HEK293 (cell line): ENCODE results near the gene STX3.

Source experiments
- FEZF1 ChIP-seq: fragments of 450-650 bp; formaldehyde crosslinking; IDR thresholded peaks from 2 replicates; pipeline ENCODE4 v1.5.1; 2016; ENCODE audit warnings: missing biosample characterization, missing genetic modification characterization
- KLF16 ChIP-seq: fragments of 450-650 bp; formaldehyde crosslinking; IDR thresholded peaks from 2 replicates; pipeline ENCODE4 v1.5.1; 2017; ENCODE audit warnings: missing biosample characterization, missing genetic modification characterization
- PBX3 ChIP-seq: sonication (generic); formaldehyde crosslinking; IDR thresholded peaks from 2 replicates; pipeline ENCODE4 v1.8.1; 2022; ENCODE audit warnings: mild to moderate bottlenecking, moderate library complexity, missing genetic modification reagents
- SCRT2 ChIP-seq: fragments of 450-650 bp; formaldehyde crosslinking; IDR thresholded peaks from 2 replicates; pipeline ENCODE4 v1.5.1; 2016; ENCODE audit warnings: missing biosample characterization, missing genetic modification characterization
- ZBTB26 ChIP-seq: fragments of 450-650 bp; formaldehyde crosslinking; optimal IDR thresholded peaks from 2 replicates; pipeline ENCODE3; 2016; ENCODE audit warnings: missing biosample characterization, mild to moderate bottlenecking, missing genetic modification characterization
- ZFP3 ChIP-seq: fragments of 450-650 bp; formaldehyde crosslinking; IDR thresholded peaks from 2 replicates; pipeline ENCODE4 v1.5.1; 2016; ENCODE audit warnings: low read depth, missing biosample characterization, missing genetic modification characterization
- ZNF114 ChIP-seq: fragments of 450-650 bp; formaldehyde crosslinking; IDR thresholded peaks from 2 replicates; pipeline ENCODE4 v1.5.0; 2017; ENCODE audit warnings: missing biosample characterization, missing genetic modification characterization
- ZNF132 ChIP-seq: fragments of 450-650 bp; formaldehyde crosslinking; IDR thresholded peaks from 2 replicates; pipeline ENCODE4 v1.5.1; 2017; ENCODE audit warnings: missing biosample characterization, missing genetic modification characterization, borderline replicate concordance
- ZNF146 ChIP-seq: fragments of 450-650 bp; formaldehyde crosslinking; IDR thresholded peaks from 2 replicates; pipeline ENCODE4 v1.5.1; 2016; ENCODE audit warnings: missing biosample characterization, missing genetic modification characterization
- ZNF155 ChIP-seq: fragments of 450-650 bp; formaldehyde crosslinking; IDR thresholded peaks from 2 replicates; pipeline ENCODE4 v1.5.1; 2016; ENCODE audit warnings: missing biosample characterization, missing genetic modification characterization
- ZNF221 ChIP-seq: fragments of 450-650 bp; formaldehyde crosslinking; IDR thresholded peaks from 2 replicates; pipeline ENCODE4 v1.5.1; 2017; ENCODE audit warnings: missing biosample characterization, missing genetic modification characterization, borderline replicate concordance
- ZNF23 ChIP-seq: fragments of 450-650 bp; formaldehyde crosslinking; IDR thresholded peaks from 2 replicates; pipeline ENCODE4 v1.5.1; 2016; ENCODE audit warnings: missing biosample characterization, missing genetic modification characterization, borderline replicate concordance
- ZNF24 ChIP-seq: fragments of 450-650 bp; formaldehyde crosslinking; IDR thresholded peaks from 2 replicates; pipeline ENCODE4 v1.5.1; 2016; ENCODE audit warnings: missing biosample characterization, missing genetic modification characterization
- ZNF274 ChIP-seq, 2 experiments: fragments of 200-500 bp in 1 of 2; fragments of 450-650 bp in 1 of 2; sonication (Bioruptor generic) in 1 of 2; formaldehyde crosslinking in 1 of 2; IDR thresholded peaks; 2 replicates each; pipeline versions ENCODE4 v1.5.1 to v1.6.1; 2014 to 2016; ENCODE audit warnings: borderline replicate concordance in 1 of 2, inconsistent platforms in 1 of 2, low read length in 1 of 2, missing biosample characterization in 1 of 2, missing genetic modification characterization in 1 of 2
- ZNF416 ChIP-seq: fragments of 450-650 bp; formaldehyde crosslinking; IDR thresholded peaks from 2 replicates; pipeline ENCODE4 v1.5.1; 2016; ENCODE audit warnings: missing biosample characterization, missing genetic modification characterization
- ZNF423 ChIP-seq: fragments of 450-650 bp; formaldehyde crosslinking; IDR thresholded peaks from 2 replicates; pipeline ENCODE4 v1.5.1; 2016; ENCODE audit warnings: missing biosample characterization, missing genetic modification characterization
- ZNF518A ChIP-seq: fragments of 450-650 bp; formaldehyde crosslinking; conservative IDR thresholded peaks from 2 replicates; pipeline ENCODE4 v1.5.1; 2016; ENCODE audit warnings: low read depth, missing biosample characterization, missing genetic modification characterization
- ZNF530 ChIP-seq: fragments of 450-650 bp; formaldehyde crosslinking; IDR thresholded peaks from 2 replicates; pipeline ENCODE4 v1.5.1; 2016; ENCODE audit warnings: low read depth, missing biosample characterization, missing genetic modification characterization
- ZNF571 ChIP-seq: fragments of 450-650 bp; formaldehyde crosslinking; IDR thresholded peaks from 2 replicates; pipeline ENCODE4 v1.5.0; 2017; ENCODE audit warnings: missing biosample characterization, missing genetic modification characterization
- ZNF585B ChIP-seq: fragments of 450-650 bp; formaldehyde crosslinking; IDR thresholded peaks from 2 replicates; pipeline ENCODE4 v1.5.1; 2016; ENCODE audit warnings: missing biosample characterization, missing genetic modification characterization
- ZNF639 ChIP-seq: fragments of 450-650 bp; formaldehyde crosslinking; IDR thresholded peaks from 2 replicates; pipeline ENCODE4 v1.5.1; 2016; ENCODE audit warnings: missing biosample characterization, missing genetic modification characterization
- ZNF645 ChIP-seq: fragments of 450-650 bp; formaldehyde crosslinking; IDR thresholded peaks from 2 replicates; pipeline ENCODE4; 2016; ENCODE audit warnings: missing biosample characterization, missing genetic modification characterization
- ZNF654 ChIP-seq: fragments of 450-650 bp; formaldehyde crosslinking; IDR thresholded peaks from 2 replicates; pipeline ENCODE4 v1.5.1; 2016; ENCODE audit warnings: low read depth, missing biosample characterization, missing genetic modification characterization
- ZNF747 ChIP-seq: fragments of 450-650 bp; formaldehyde crosslinking; IDR thresholded peaks from 2 replicates; pipeline ENCODE4 v1.5.1; 2016; ENCODE audit warnings: missing biosample characterization, missing genetic modification characterization
- ZNF768 ChIP-seq: fragments of 450-650 bp; formaldehyde crosslinking; IDR thresholded peaks from 2 replicates; pipeline ENCODE4 v1.5.1; 2018; ENCODE audit warnings: missing biosample characterization, mild to moderate bottlenecking, missing genetic modification characterization
- ZNF777 ChIP-seq: fragments of 450-650 bp; formaldehyde crosslinking; IDR thresholded peaks from 2 replicates; pipeline ENCODE4 v1.5.1; 2017; ENCODE audit warnings: missing biosample characterization, missing genetic modification characterization, borderline replicate concordance
- TF ChIP-seq, protein P1 (sequence below): fragments of 450-650 bp; formaldehyde crosslinking; IDR thresholded peaks from 2 replicates; pipeline ENCODE4 v1.5.0; 2017; ENCODE audit warnings: missing biosample characterization, missing genetic modification characterization, borderline replicate concordance

Gene STX3

GRCh38 chr11:59810189-59810910 is 55.2 kb downstream of the STX3 start, which contains the start of gene MRPL16 (continued):
- TF ChIP-seq, protein P1, sequence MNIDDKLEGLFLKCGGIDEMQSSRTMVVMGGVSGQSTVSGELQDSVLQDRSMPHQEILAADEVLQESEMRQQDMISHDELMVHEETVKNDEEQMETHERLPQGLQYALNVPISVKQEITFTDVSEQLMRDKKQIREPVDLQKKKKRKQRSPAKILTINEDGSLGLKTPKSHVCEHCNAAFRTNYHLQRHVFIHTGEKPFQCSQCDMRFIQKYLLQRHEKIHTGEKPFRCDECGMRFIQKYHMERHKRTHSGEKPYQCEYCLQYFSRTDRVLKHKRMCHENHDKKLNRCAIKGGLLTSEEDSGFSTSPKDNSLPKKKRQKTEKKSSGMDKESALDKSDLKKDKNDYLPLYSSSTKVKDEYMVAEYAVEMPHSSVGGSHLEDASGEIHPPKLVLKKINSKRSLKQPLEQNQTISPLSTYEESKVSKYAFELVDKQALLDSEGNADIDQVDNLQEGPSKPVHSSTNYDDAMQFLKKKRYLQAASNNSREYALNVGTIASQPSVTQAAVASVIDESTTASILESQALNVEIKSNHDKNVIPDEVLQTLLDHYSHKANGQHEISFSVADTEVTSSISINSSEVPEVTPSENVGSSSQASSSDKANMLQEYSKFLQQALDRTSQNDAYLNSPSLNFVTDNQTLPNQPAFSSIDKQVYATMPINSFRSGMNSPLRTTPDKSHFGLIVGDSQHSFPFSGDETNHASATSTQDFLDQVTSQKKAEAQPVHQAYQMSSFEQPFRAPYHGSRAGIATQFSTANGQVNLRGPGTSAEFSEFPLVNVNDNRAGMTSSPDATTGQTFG (tag by site-specific recombination): no peak
- TF ChIP-seq ZNF654 (tag by site-specific recombination) (no peak), ZNF416 (tag by site-specific recombination) (no peak), ZBTB26 (tag by site-specific recombination) (peak; percentile 37), ZNF530 (no peak), ZNF747 (tag by site-specific recombination) (no peak), ZNF777 (tag by site-specific recombination) (no peak), ZNF645 (tag by site-specific recombination) (no peak), ZNF518A (peak; percentile 96), ZNF423 (tag by site-specific recombination) (no peak), PBX3 (no peak), ZNF221 (tag by site-specific recombination) (no peak), ZNF155 (tag by site-specific recombination) (no peak), ZFP3 (tag by site-specific recombination) (no peak), ZNF274 (IDR thresholded peaks at IDR 0.05; ENCODE audit: low read length) (no peak), ZNF274 (tag by site-specific recombination; IDR thresholded peaks at IDR 0.05; ENCODE audit: borderline replicate concordance) (no peak), KLF16 (tag by site-specific recombination) (peak; percentile 76), SCRT2 (0 out of 2 replicates have a peak, but pooled peaks have one; percentile 33), ZNF571 (no peak), ZNF585B (tag by site-specific recombination) (no peak), ZNF768 (tag by site-specific recombination) (no peak), ZNF114 (tag by site-specific recombination) (no peak), ZNF132 (tag by site-specific recombination) (no peak), ZNF146 (tag by site-specific recombination) (no peak), FEZF1 (tag by site-specific recombination) (no peak), ZNF24 (tag by site-specific recombination) (0 out of 2 replicates have a peak, but pooled peaks have one; percentile 50), ZNF23 (tag by site-specific recombination) (no peak), ZNF639 (peak; percentile 82)
